Nephron (organoid): Measurements from ENCODE around the gene RAB3A.

Source experiments
- H3K27ac Mint-ChIP-seq, 3 experiments: 2 replicates each; pipeline ENCODE4 v1.8.0; 2020; ENCODE audit warnings: mixed read lengths in 3 of 3, mild to moderate bottlenecking in 2 of 3, moderate library complexity in 1 of 3
- H3K27me3 Mint-ChIP-seq: 2 replicates; pipeline ENCODE4 v1.8.0; 2021; ENCODE audit warnings: low read depth, mild to moderate bottlenecking, moderate library complexity, mixed read lengths
- H3K36me3 Mint-ChIP-seq: 2 replicates; pipeline ENCODE4 v1.8.0; 2020; ENCODE audit warnings: low read depth, mixed read lengths
- H3K4me1 Mint-ChIP-seq: 2 replicates; pipeline ENCODE4 v1.8.0; 2020; ENCODE audit warnings: mixed read lengths
- H3K4me3 Mint-ChIP-seq, 3 experiments: 2 replicates each; pipeline ENCODE4 v1.8.0; 2020; ENCODE audit warnings: mild to moderate bottlenecking in 3 of 3, mixed read lengths in 3 of 3, moderate library complexity in 2 of 3
- H3K9me3 Mint-ChIP-seq: 2 replicates; pipeline ENCODE4 v1.8.0; 2020; ENCODE audit warnings: mixed read lengths
- TF ChIP-seq, protein P1 (sequence below), 3 experiments: fragments of 200-600 bp; sonication (generic); IDR thresholded peaks; one replicate each; pipeline ENCODE4 v1.5.0; 2021; ENCODE audit warnings: antibody characterized with exemption in 3 of 3; ENCODE audit not compliant: unreplicated experiment in 3 of 3

The RAB3A gene

DNA sequence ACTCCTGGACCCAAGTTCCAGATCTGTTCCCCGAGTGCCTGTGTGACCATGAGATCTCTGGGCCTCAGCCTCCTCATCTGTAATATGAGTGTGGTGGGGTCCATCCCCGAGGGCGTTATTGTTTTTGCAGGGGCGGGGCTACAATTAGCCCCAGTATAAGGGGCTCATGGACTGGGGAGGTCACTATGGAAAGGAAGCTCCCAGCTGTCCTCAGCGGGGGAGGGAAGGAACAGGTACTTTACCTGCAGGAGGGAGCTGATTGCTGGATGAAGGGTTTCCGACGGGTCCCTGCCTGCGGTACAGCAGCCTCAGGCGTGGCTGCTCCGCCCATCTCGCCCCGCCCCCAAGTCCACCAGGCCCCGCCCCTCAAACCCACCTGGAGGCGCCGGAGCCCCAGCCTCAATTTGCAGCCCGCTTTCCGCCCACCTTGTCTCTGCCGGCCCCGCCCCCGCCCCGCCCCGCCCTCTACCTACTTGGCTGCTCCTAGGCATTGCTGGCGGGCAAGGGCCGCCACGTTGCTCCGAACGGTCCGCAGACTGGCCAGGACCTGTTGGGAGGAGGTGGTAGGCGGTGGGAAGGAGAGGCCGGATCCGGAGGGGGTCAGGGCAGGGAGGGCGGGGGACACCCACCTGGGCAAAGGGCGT lies 16.9 kb upstream of the RAB3A start:
- Mint-ChIP-seq H3K27me3 (peaks cover 40% of the 10 kb centered on the region), H3K4me1 (peaks cover 8% of the 10 kb centered on the region), H3K9me3 (no peaks in the 10 kb centered on the region), H3K4me3 (no peak overlapping the region), H3K27ac (no peak overlapping the region), H3K36me3 (no peaks in the 10 kb centered on the region)
- TF ChIP-seq, protein P1, sequence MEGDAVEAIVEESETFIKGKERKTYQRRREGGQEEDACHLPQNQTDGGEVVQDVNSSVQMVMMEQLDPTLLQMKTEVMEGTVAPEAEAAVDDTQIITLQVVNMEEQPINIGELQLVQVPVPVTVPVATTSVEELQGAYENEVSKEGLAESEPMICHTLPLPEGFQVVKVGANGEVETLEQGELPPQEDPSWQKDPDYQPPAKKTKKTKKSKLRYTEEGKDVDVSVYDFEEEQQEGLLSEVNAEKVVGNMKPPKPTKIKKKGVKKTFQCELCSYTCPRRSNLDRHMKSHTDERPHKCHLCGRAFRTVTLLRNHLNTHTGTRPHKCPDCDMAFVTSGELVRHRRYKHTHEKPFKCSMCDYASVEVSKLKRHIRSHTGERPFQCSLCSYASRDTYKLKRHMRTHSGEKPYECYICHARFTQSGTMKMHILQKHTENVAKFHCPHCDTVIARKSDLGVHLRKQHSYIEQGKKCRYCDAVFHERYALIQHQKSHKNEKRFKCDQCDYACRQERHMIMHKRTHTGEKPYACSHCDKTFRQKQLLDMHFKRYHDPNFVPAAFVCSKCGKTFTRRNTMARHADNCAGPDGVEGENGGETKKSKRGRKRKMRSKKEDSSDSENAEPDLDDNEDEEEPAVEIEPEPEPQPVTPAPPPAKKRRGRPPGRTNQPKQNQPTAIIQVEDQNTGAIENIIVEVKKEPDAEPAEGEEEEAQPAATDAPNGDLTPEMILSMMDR (IDR thresholded peaks at IDR 0.05; ENCODE audit: unreplicated experiment in 3 of 3), result no peak

DNA sequence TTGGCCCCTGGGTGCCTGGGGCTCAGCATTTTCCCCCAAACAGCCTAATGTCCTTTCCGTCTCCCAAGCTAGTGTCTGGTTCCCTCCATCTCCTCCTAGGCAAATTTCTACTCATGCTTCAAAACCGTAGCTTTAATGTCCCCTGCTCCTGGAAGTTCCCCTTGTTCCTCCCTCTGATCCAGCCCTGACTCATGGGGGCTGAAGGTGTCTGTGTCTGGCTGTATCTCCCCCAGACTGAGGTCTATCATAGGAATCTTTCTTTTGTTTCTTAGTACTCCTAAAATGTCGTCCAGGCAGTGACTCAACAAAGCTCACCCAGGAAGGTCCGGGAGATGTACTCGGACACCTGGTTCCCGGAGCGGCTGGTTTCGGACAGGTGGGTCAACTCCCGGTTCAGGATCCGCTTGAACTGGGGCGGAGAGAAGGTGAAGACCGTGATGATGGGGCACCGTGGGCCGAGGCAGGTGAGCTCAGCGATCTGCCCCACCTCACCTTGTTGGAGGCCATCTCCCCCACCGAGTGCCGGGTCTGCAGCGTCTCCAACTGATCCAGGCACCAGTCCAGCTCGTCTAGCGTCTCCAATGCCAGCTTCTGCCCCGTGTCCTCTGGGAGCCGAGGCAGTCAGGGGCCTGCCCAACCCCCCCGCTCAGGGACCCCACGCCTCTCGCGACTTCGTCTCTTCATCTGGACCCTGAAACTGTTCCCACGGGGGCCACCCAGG lies 16.2 kb upstream of the RAB3A start:
- Mint-ChIP-seq H3K4me3 (no peak overlapping the region), H3K27ac (no peak overlapping the region), H3K27me3 (peaks cover 37% of the 10 kb centered on the region), H3K36me3 (no peaks in the 10 kb centered on the region), H3K9me3 (no peaks in the 10 kb centered on the region), H3K4me1 (peaks cover 8% of the 10 kb centered on the region)
- TF ChIP-seq, protein P1 (IDR thresholded peaks at IDR 0.05; ENCODE audit: unreplicated experiment in 3 of 3), result no peak

DNA sequence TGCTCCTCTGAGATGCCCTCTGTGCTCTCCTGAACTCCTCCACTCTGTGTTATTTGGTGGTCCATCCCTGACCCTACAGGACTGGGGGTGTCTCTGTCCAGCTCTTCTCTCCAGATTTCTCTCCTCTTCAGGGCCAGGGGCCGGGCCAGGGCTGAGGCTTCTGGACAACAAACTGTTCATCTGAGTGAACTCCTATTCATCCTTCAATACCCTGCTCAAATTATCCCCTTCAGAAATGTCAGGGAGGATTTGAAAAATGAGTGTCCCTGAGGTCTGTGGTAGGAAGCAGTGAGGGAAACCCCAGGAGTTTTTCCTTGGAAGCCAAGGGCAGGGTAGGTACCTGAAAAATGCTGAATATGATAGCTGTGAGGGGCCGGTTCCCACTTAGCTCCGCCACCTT lies 14.8 kb upstream of the RAB3A start:
- no peaks in the 10 kb centered on the region for H3K36me3 Mint-ChIP-seq
- H3K9me3 Mint-ChIP-seq, result no peaks in the 10 kb centered on the region
- peaks cover 32% of the 10 kb centered on the region for H3K27me3 Mint-ChIP-seq
- H3K4me1 Mint-ChIP-seq, result no peaks in the 10 kb centered on the region
- no peak overlapping the region for H3K4me3 Mint-ChIP-seq
- TF ChIP-seq, protein P1 (IDR thresholded peaks at IDR 0.05; ENCODE audit: unreplicated experiment in 3 of 3), result no peak
- H3K27ac Mint-ChIP-seq, result no peak overlapping the region

DNA sequence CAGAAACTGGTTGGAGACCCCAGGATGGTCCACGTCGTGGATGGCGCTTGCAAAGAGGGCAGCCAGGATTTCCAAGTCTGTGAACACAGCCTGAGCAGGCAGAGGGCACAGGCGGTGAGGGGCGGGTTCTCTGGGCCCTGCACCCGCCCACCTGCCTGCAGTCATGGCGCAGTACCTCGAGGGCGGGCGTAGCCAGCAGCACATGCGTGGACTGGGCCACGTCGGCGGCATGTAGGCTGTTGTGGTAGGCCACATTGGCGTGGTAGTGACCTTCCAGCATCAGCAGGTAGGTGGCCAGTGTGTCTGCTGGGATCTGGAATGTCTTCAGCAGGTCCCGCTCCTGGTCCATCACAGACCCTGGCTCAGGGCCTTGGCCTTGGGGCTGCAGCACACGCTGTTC lies 14.3 kb upstream of the RAB3A start:
- TF ChIP-seq, protein P1 (IDR thresholded peaks at IDR 0.05; ENCODE audit: unreplicated experiment in 3 of 3), result no peak
- Mint-ChIP-seq H3K4me3 (no peak overlapping the region), H3K9me3 (no peaks in the 10 kb centered on the region), H3K36me3 (no peaks in the 10 kb centered on the region), H3K27ac (no peak overlapping the region), H3K4me1 (no peaks in the 10 kb centered on the region), H3K27me3 (peaks cover 29% of the 10 kb centered on the region)

DNA sequence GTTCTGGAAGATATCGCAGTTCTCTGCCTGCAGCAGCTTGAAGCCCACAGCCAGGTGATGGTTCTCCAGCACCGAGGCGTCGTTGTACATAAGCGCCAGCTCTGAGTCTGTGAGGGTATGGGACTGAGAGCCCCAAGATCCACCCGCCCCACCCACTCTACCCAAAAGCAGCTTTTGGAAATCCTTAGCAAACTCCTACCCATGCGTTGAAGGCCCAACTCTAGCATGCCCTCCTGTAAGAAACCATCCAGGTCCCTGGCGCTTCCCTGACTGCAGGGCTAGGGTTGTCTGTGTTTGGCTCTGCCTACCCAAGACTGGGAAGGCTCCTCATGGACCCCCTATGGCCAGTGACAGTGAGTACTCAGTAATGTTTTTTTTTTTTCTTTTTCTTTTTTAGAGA lies 12.9 kb upstream of the RAB3A start:
- H3K9me3 Mint-ChIP-seq, result no peaks in the 10 kb centered on the region
- H3K4me1 Mint-ChIP-seq, result no peaks in the 10 kb centered on the region
- peaks cover 23% of the 10 kb centered on the region for H3K27me3 Mint-ChIP-seq
- TF ChIP-seq, protein P1 (IDR thresholded peaks at IDR 0.05; ENCODE audit: unreplicated experiment in 3 of 3), result no peak
- H3K4me3 Mint-ChIP-seq, result no peak overlapping the region
- H3K36me3 Mint-ChIP-seq, result no peaks in the 10 kb centered on the region
- H3K27ac Mint-ChIP-seq, result no peak overlapping the region
